ENCODE measurements around the gene ALDH2. TPM values are rescaled to one million over a fixed set of nuclear protein-coding genes. Genes with fewer than 3 reads are reported as not detected.
"Not testable (repeated sequence)": the region's sequence is repeated elsewhere in the genome, so short reads cannot be mapped to it uniquely, and the experiment has no call there.

The ALDH2 gene
- polyA plus RNA-seq, 1 experiment = 48.8 TPM

GRCh38 chr12:111806304-111806703 is 39.6 kb downstream of the ALDH2 start:
- POLR2A ChIA-PET = no interaction called here
- no peak overlapping the region for H3K4me3 ChIP-seq (ENCODE audit: low read depth, low read length)
- no peak for DNase-seq (ENCODE audit: low read depth)
- CTCF ChIA-PET = no interaction called here
- no peak for TF ChIP-seq CTCF (IDR thresholded peaks at IDR 0.05; ENCODE audit: insufficient read depth, low read depth, low read length)
- H3K36me3 ChIP-seq (ENCODE audit: control insufficient read depth, insufficient read depth, low read length) = peaks cover 5% of the 10 kb centered on the region
- H3K27me3 ChIP-seq (ENCODE audit: control insufficient read depth, insufficient read depth, low read length) = no peaks in the 10 kb centered on the region

GRCh38 chr12:111807232-111807631 is 40.5 kb downstream of the ALDH2 start:
- ChIA-PET POLR2A (no interaction called here), CTCF (interaction anchor here (0.8 kb wide), 1 partner anchor 53 kb away, joined by 4 read pairs; no protein-coding TSS in a partner anchor)
- Histone ChIP-seq H3K36me3 (ENCODE audit: control insufficient read depth, insufficient read depth, low read length) (peaks cover 5% of the 10 kb centered on the region), H3K4me3 (ENCODE audit: low read depth, low read length) (no peak overlapping the region), H3K27me3 (ENCODE audit: control insufficient read depth, insufficient read depth, low read length) (no peaks in the 10 kb centered on the region)
- no peak for DNase-seq (ENCODE audit: low read depth)
- TF ChIP-seq CTCF (IDR thresholded peaks at IDR 0.05; ENCODE audit: insufficient read depth, low read depth, low read length) = no peak

- Histone ChIP-seq H3K27me3 (ENCODE audit: control insufficient read depth, insufficient read depth, low read length) (no peaks in the 10 kb centered on the region), H3K4me3 (ENCODE audit: low read depth, low read length) (no peak overlapping the region), H3K36me3 (ENCODE audit: control insufficient read depth, insufficient read depth, low read length) (no peaks in the 10 kb centered on the region; the same call in 1 of the 2 replicates)
- no peak for DNase-seq (ENCODE audit: low read depth)
- CTCF ChIA-PET = interaction anchor here (0.6 to 5.4 kb wide), 22 partner anchors 9 to 597 kb away, joined by 3 to 106 read pairs (median 6); partner anchors contain the start of gene MAPKAPK5
- POLR2A ChIA-PET = no interaction called here
- peak; percentile 83 for TF ChIP-seq CTCF (IDR thresholded peaks at IDR 0.05; ENCODE audit: insufficient read depth, low read depth, low read length)
These were observed 46.4 kb downstream of the ALDH2 start for GRCh38 chr12:111812881-111813741.

DNA sequence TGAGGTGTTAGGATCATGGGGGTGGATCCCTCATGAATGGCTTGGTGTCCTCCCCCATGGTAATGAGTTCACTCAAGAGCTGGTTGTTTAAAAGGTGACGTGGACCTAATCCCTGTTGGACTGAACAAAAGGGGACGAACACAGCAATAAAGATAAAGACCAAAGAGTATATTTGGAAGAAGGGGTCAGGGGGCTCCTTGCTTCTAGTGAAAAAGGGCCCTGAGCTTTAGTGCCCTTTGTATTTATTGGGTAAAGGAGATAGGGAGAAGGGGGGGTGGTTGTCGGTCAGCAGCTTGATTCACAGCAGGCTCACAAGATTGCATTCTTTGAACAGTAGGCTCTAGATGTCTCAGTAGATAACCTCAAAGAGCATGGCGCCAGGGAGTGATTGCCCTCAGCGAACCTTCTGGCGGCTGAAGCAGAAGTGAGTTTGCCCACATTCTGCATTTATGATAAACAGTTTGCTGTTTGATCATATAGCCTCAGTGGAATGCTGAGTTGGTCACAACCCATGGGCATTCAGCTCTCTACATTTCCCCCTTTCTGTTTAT is 49.4 kb downstream of the ALDH2 start:
- CTCF ChIA-PET = interaction anchor here (1.0 to 5.4 kb wide), 5 partner anchors 16 to 419 kb away, joined by 4 to 106 read pairs (median 5); no protein-coding TSS in a partner anchor
- POLR2A ChIA-PET = no interaction called here
- Histone ChIP-seq H3K4me3 (ENCODE audit: low read depth, low read length) (no peak overlapping the region), H3K27me3 (ENCODE audit: control insufficient read depth, insufficient read depth, low read length) (peaks cover 1% of the 10 kb centered on the region; the same call in 1 of the 2 replicates), H3K36me3 (ENCODE audit: control insufficient read depth, insufficient read depth, low read length) (no peaks in the 10 kb centered on the region)
- no peak for TF ChIP-seq CTCF (IDR thresholded peaks at IDR 0.05; ENCODE audit: insufficient read depth, low read depth, low read length)
- no peak for DNase-seq (ENCODE audit: low read depth)

- H3K4me3 ChIP-seq (ENCODE audit: low read depth, low read length); DNase-seq (ENCODE audit: low read depth); POLR2A ChIA-PET; H3K36me3 ChIP-seq (ENCODE audit: control insufficient read depth, insufficient read depth, low read length); H3K27me3 ChIP-seq (ENCODE audit: control insufficient read depth, insufficient read depth, low read length): not testable (repeated sequence)
- CTCF ChIA-PET = interaction anchor here (1.0 to 1.3 kb wide), 2 partner anchors 17 to 24 kb away, joined by 4 to 5 read pairs; no protein-coding TSS in a partner anchor
These were observed 50.2 kb downstream of the ALDH2 start for GRCh38 chr12:111816898-111817297.
